H1 (cell line): ENCODE data around the gene ITSN1. TPM values are rescaled to one million over a fixed set of nuclear protein-coding genes. Genes with fewer than 3 reads are reported as not detected.

ENCODE experiments used
- ASH2L ChIP-seq: fragments of 200-600, 300-600 bp; sonication (generic); IDR thresholded peaks from one replicate; pipeline ENCODE4 v1.7.1; 2017; ENCODE audit warnings: low read length
- CHD2 ChIP-seq: IDR thresholded peaks from 2 replicates; pipeline ENCODE4 v1.6.1; 2012; ENCODE audit warnings: low read length, improper control_type of control experiment
- EP300 ChIP-seq, 2 experiments: IDR thresholded peaks; 1 replicate in 1 of 2; 2 replicates in 1 of 2; pipeline ENCODE4 v1.6.1; 2011 to 2012; ENCODE audit warnings: low read depth in 2 of 2, low read length in 2 of 2, mild to moderate bottlenecking in 2 of 2, borderline replicate concordance in 1 of 2, inconsistent platforms in 1 of 2, moderate library complexity in 1 of 2
- HDAC6 ChIP-seq: IDR thresholded peaks from one replicate; pipeline ENCODE4 v1.7.1; 2012; ENCODE audit warnings: low read depth, mild to moderate bottlenecking, inconsistent platforms, low read length, moderate library complexity
- KDM5A ChIP-seq: fragments of 200-600 bp; IDR thresholded peaks from 2 replicates; pipeline ENCODE4 v1.7.1; 2012; ENCODE audit warnings: mild to moderate bottlenecking, low read length, inconsistent platforms, mixed read lengths
- NANOG ChIP-seq: IDR thresholded peaks from 2 replicates; pipeline ENCODE4 v1.6.1; 2011; ENCODE audit warnings: low read length, low read depth, mild to moderate bottlenecking, inconsistent platforms; ENCODE audit not compliant: insufficient read depth, poor library complexity, severe bottlenecking
- RFX5 ChIP-seq: IDR thresholded peaks from 2 replicates; pipeline ENCODE4 v1.6.1; 2011; ENCODE audit warnings: low read depth, low read length, improper control_type of control experiment, borderline replicate concordance
- SP1 ChIP-seq: IDR thresholded peaks from 2 replicates; pipeline ENCODE4 v1.6.1; 2011; ENCODE audit warnings: low read depth, low read length
- TEAD4 ChIP-seq: IDR thresholded peaks from 2 replicates; pipeline ENCODE4 v1.6.1; 2012; ENCODE audit warnings: low read depth, low read length, inconsistent platforms, mixed read lengths
- polyA plus RNA-seq, 7 experiments: library from polyadenylated mRNA; depleted of rRNA in 3 of 7; stranded (reverse) in 5 of 7; unstranded in 2 of 7; fragments of >200 nt in 5 of 7; fragments of 200-250 nt in 2 of 7; gene quantifications; 1 replicate in 5 of 7; 2 replicates in 1 of 7; 4 replicates in 1 of 7; pipeline versions ENCODE4 v1.2.1 to v1.2.3, GENCODE V29; 2011 to 2013; ENCODE audit warnings: missing spikeins in 2 of 7, mixed read lengths in 2 of 7
- total RNA-seq: library from RNA; stranded (reverse); fragmentation: NEBNext Ultra II Directional; extraction: Animal tissue kit (Norgen Biotek cat#: 25700); gene quantifications from 2 replicates; pipeline ENCODE4 v1.2.1, GENCODE V29; 2021
- TF ChIP-seq, protein P1 (sequence below): fragments of 300-600 bp; sonication (generic); IDR thresholded peaks from 2 replicates; pipeline ENCODE4 v1.7.1; 2012; ENCODE audit warnings: low read length, moderate library complexity, mild to moderate bottlenecking, inconsistent platforms; ENCODE audit not compliant: insufficient replicate concordance

Gene ITSN1
- total and polyA plus RNA-seq, 2 of the 8 experiments (the other 6 are each of a cell fraction or from before 2014, with no cell fraction given) = 60.8 to 78.1 TPM

DNA sequence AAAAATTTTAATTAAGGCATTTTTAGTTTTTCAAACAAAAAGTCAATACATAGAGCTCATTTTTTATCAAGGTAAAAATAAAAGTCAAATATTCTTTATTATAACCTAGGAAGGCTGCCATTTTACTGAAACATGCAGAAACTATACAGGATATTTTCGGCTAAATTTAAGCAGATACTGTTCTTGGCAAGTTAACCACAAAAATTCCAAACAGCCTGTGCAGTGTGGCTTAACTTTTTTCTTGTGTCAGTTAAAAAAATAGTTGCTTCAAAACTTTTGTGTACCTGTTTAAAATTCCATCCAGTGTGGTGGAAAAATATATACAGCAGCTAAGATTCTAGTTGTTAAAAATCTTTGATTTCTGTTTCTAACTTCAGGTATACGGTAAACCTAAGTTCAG, 138.3 kb downstream of the ITSN1 start (continued):
- TF ChIP-seq, protein P1, sequence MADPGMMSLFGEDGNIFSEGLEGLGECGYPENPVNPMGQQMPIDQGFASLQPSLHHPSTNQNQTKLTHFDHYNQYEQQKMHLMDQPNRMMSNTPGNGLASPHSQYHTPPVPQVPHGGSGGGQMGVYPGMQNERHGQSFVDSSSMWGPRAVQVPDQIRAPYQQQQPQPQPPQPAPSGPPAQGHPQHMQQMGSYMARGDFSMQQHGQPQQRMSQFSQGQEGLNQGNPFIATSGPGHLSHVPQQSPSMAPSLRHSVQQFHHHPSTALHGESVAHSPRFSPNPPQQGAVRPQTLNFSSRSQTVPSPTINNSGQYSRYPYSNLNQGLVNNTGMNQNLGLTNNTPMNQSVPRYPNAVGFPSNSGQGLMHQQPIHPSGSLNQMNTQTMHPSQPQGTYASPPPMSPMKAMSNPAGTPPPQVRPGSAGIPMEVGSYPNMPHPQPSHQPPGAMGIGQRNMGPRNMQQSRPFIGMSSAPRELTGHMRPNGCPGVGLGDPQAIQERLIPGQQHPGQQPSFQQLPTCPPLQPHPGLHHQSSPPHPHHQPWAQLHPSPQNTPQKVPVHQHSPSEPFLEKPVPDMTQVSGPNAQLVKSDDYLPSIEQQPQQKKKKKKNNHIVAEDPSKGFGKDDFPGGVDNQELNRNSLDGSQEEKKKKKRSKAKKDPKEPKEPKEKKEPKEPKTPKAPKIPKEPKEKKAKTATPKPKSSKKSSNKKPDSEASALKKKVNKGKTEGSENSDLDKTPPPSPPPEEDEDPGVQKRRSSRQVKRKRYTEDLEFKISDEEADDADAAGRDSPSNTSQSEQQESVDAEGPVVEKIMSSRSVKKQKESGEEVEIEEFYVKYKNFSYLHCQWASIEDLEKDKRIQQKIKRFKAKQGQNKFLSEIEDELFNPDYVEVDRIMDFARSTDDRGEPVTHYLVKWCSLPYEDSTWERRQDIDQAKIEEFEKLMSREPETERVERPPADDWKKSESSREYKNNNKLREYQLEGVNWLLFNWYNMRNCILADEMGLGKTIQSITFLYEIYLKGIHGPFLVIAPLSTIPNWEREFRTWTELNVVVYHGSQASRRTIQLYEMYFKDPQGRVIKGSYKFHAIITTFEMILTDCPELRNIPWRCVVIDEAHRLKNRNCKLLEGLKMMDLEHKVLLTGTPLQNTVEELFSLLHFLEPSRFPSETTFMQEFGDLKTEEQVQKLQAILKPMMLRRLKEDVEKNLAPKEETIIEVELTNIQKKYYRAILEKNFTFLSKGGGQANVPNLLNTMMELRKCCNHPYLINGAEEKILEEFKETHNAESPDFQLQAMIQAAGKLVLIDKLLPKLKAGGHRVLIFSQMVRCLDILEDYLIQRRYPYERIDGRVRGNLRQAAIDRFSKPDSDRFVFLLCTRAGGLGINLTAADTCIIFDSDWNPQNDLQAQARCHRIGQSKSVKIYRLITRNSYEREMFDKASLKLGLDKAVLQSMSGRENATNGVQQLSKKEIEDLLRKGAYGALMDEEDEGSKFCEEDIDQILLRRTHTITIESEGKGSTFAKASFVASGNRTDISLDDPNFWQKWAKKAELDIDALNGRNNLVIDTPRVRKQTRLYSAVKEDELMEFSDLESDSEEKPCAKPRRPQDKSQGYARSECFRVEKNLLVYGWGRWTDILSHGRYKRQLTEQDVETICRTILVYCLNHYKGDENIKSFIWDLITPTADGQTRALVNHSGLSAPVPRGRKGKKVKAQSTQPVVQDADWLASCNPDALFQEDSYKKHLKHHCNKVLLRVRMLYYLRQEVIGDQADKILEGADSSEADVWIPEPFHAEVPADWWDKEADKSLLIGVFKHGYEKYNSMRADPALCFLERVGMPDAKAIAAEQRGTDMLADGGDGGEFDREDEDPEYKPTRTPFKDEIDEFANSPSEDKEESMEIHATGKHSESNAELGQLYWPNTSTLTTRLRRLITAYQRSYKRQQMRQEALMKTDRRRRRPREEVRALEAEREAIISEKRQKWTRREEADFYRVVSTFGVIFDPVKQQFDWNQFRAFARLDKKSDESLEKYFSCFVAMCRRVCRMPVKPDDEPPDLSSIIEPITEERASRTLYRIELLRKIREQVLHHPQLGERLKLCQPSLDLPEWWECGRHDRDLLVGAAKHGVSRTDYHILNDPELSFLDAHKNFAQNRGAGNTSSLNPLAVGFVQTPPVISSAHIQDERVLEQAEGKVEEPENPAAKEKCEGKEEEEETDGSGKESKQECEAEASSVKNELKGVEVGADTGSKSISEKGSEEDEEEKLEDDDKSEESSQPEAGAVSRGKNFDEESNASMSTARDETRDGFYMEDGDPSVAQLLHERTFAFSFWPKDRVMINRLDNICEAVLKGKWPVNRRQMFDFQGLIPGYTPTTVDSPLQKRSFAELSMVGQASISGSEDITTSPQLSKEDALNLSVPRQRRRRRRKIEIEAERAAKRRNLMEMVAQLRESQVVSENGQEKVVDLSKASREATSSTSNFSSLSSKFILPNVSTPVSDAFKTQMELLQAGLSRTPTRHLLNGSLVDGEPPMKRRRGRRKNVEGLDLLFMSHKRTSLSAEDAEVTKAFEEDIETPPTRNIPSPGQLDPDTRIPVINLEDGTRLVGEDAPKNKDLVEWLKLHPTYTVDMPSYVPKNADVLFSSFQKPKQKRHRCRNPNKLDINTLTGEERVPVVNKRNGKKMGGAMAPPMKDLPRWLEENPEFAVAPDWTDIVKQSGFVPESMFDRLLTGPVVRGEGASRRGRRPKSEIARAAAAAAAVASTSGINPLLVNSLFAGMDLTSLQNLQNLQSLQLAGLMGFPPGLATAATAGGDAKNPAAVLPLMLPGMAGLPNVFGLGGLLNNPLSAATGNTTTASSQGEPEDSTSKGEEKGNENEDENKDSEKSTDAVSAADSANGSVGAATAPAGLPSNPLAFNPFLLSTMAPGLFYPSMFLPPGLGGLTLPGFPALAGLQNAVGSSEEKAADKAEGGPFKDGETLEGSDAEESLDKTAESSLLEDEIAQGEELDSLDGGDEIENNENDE = no peak
- TF ChIP-seq EP300 (IDR thresholded peaks at IDR 0.05; ENCODE audit: borderline replicate concordance in 1 of 2, low read depth in 2 of 2, low read length in 2 of 2) (no peak), CHD2 (no peak), TEAD4 (no peak), NANOG (no peak), ASH2L (no peak), HDAC6 (no peak), RFX5 (no peak), SP1 (no peak), KDM5A (no peak)
